Measurements from ENCODE around the gene KRTAP4-5.
"Not testable (repeated sequence)": the region's sequence is repeated elsewhere in the genome, so short reads cannot be mapped to it uniquely, and the experiment has no call there.

Gene KRTAP4-5

GRCh38 chr17:41147531-41148204 lies 2.0 kb downstream of the KRTAP4-5 start:
- no peak overlapping the region for H3K4me3 ChIP-seq (ENCODE audit: low read depth, low read length)
- no peak for TF ChIP-seq CTCF (IDR thresholded peaks at IDR 0.05; ENCODE audit: borderline replicate concordance, insufficient read depth, low read depth, low read length)

- H3K4me3 ChIP-seq (ENCODE audit: low read depth, low read length): no peak overlapping the region
- no peak for TF ChIP-seq CTCF (IDR thresholded peaks at IDR 0.05; ENCODE audit: borderline replicate concordance, insufficient read depth, low read depth, low read length)
Observed at GRCh38 chr17:41145261-41145660, 4.4 kb downstream of the KRTAP4-5 start.

GRCh38 chr17:41144846-41145245 lies 4.8 kb downstream of the KRTAP4-5 start:
- no peak overlapping the region for H3K4me3 ChIP-seq (ENCODE audit: low read depth, low read length)
- TF ChIP-seq CTCF (IDR thresholded peaks at IDR 0.05; ENCODE audit: borderline replicate concordance, insufficient read depth, low read depth, low read length): no peak

- TF ChIP-seq CTCF (IDR thresholded peaks at IDR 0.05; ENCODE audit: borderline replicate concordance, insufficient read depth, low read depth, low read length): no peak
- H3K4me3 ChIP-seq (ENCODE audit: low read depth, low read length): no peak overlapping the region
Observed at GRCh38 chr17:41141361-41141760, 8.3 kb downstream of the KRTAP4-5 start.

- no peak for TF ChIP-seq CTCF (IDR thresholded peaks at IDR 0.05; ENCODE audit: borderline replicate concordance, insufficient read depth, low read depth, low read length)
- H3K4me3 ChIP-seq (ENCODE audit: low read depth, low read length): no peak within 1 kb of the TSS
Observed at GRCh38 chr17:41140360-41141131, 9.1 kb downstream of the KRTAP4-5 start, which contains the start of gene KRTAP4-6. Gene KRTAP4-6 (minus strand): TSS chr17:41140544. CDS start chr17:41140487, 57 bp downstream.

GRCh38 chr17:41139865-41140264 lies 9.8 kb downstream of the KRTAP4-5 start:
- H3K4me3 ChIP-seq (ENCODE audit: low read depth, low read length): not testable (repeated sequence)

GRCh38 chr17:41133880-41134735 lies 15.5 kb downstream of the KRTAP4-5 start:
- TF ChIP-seq CTCF (IDR thresholded peaks at IDR 0.05; ENCODE audit: borderline replicate concordance, insufficient read depth, low read depth, low read length): no peak
- H3K4me3 ChIP-seq (ENCODE audit: low read depth, low read length): no peak overlapping the region
